HEK293T (cell line): Measurements from ENCODE around the gene SLC45A1.

Source experiments
- ARNT ChIP-seq: fragments of 450-650 bp; IDR thresholded peaks from 2 replicates; pipeline ENCODE4 v1.6.1; 2017; ENCODE audit warnings: mild to moderate bottlenecking
- BHLHE40 ChIP-seq: fragments of 450-650 bp; IDR thresholded peaks from 2 replicates; pipeline ENCODE4 v1.6.1; 2016; ENCODE audit warnings: mild to moderate bottlenecking, moderate library complexity, borderline replicate concordance
- ELF4 ChIP-seq: fragments of 450-650 bp; IDR thresholded peaks from 2 replicates; pipeline ENCODE4 v1.6.1; 2017; ENCODE audit warnings: antibody characterized with exemption
- FOXA1 ChIP-seq: fragments of 450-650 bp; IDR thresholded peaks from 2 replicates; pipeline ENCODE4 v1.6.1; 2016; ENCODE audit warnings: mild to moderate bottlenecking
- FOXK2 ChIP-seq: fragments of 450-650 bp; IDR thresholded peaks from 2 replicates; pipeline ENCODE4 v1.6.1; 2016; ENCODE audit warnings: mild to moderate bottlenecking
- NFRKB ChIP-seq: fragments of 450-650 bp; IDR thresholded peaks from 2 replicates; pipeline ENCODE4 v1.6.1; 2016; ENCODE audit warnings: mild to moderate bottlenecking, moderate library complexity
- SP1 ChIP-seq: fragments of 450-650 bp; IDR thresholded peaks from 2 replicates; pipeline ENCODE4 v1.6.1; 2017
- SUZ12 ChIP-seq: fragments of 450-650 bp; IDR thresholded peaks from 2 replicates; pipeline ENCODE4 v1.6.1; 2016; ENCODE audit warnings: mild to moderate bottlenecking
- ZNF384 ChIP-seq: fragments of 450-650 bp; IDR thresholded peaks from 2 replicates; pipeline ENCODE4 v1.6.1; 2016
- TF ChIP-seq, protein P1 (sequence below): fragments of 450-650 bp; IDR thresholded peaks from 2 replicates; pipeline ENCODE4 v1.6.1; 2016

DNA sequence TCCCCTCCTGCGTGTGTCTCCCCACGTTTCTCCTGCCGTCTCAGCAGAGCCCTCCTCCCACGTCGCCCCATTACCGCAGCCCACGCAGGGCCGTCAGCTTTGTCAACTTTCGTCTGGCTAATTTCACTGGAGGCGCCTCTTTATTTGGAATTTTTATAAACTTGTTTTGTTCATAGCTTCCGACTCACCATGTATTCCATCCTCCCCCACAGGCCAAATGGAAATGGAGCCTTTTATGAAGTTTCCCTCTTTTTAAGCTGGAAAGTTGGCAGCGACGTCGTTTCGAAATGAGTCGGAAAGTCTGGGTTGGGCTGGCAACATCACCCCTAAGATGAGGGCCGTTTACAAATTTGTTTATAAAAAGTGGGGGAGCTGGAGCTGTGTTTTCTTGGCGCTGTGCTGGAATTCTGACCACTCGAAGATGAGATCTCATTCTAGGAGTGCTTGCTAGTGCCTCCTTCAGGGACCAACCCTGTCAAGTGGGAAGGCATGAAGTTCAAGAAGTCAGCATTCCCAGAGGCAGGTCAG is 23.7 kb upstream of the SLC45A1 start:
- no peak for TF ChIP-seq FOXK2
- TF ChIP-seq, protein P1, sequence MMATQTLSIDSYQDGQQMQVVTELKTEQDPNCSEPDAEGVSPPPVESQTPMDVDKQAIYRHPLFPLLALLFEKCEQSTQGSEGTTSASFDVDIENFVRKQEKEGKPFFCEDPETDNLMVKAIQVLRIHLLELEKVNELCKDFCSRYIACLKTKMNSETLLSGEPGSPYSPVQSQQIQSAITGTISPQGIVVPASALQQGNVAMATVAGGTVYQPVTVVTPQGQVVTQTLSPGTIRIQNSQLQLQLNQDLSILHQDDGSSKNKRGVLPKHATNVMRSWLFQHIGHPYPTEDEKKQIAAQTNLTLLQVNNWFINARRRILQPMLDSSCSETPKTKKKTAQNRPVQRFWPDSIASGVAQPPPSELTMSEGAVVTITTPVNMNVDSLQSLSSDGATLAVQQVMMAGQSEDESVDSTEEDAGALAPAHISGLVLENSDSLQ: no peak
- no peak for TF ChIP-seq SP1
- no peak for TF ChIP-seq FOXA1
- TF ChIP-seq NFRKB: no peak
- no peak for TF ChIP-seq ELF4
- no peak for TF ChIP-seq BHLHE40
- TF ChIP-seq ZNF384: no peak
- TF ChIP-seq SUZ12: no peak
- TF ChIP-seq ARNT: no peak
